Suprapubic skin (tissue), 4 donors: Measurements from ENCODE around the gene USP5.
"Not testable (repeated sequence)": the region's sequence is repeated elsewhere in the genome, so short reads cannot be mapped to it uniquely, and the experiment has no call there.

Source experiments
- CTCF ChIP-seq, 2 donors: fragments of 200-600 bp in 1 of 2; fragments of 450-650 bp in 1 of 2; sonication (generic) in 1 of 2; IDR thresholded peaks; one replicate each; pipeline ENCODE4 v1.5.1; 2016 to 2019; ENCODE audit warnings: antibody characterized with exemption in 2 of 2, mild to moderate bottlenecking in 1 of 2, moderate library complexity in 1 of 2
- EP300 ChIP-seq: sonication (generic); formaldehyde crosslinking; IDR thresholded peaks from one replicate; pipeline ENCODE4 v1.6.1; 2017; ENCODE audit warnings: antibody characterized with exemption
- POLR2A ChIP-seq, 2 donors: fragments of 450-650 bp; IDR thresholded peaks; one replicate each; pipeline ENCODE4 v1.6.1; 2017; ENCODE audit warnings: antibody characterized with exemption in 2 of 2, mild to moderate bottlenecking in 2 of 2, moderate library complexity in 2 of 2
- POLR2AphosphoS5 ChIP-seq, 3 donors: sonication (generic); formaldehyde crosslinking; IDR thresholded peaks; one replicate each; pipeline ENCODE4 v1.6.1; 2017; ENCODE audit warnings: antibody characterized with exemption in 3 of 3

- not testable (repeated sequence) for TF ChIP-seq CTCF (IDR thresholded peaks at IDR 0.05); EP300; POLR2AphosphoS5 (IDR thresholded peaks at IDR 0.05); POLR2A (IDR thresholded peaks at IDR 0.05)
Observed at GRCh38 chr12:6874015-6874368, 22.0 kb downstream of the USP5 start.
